GM19455 (cell line): ENCODE data around the gene SMARCA1.

Experiments used
- ATAC-seq: cut with Tn5 transposase; IDR thresholded peaks from one replicate; pipeline ENCODE4 v1.9.1; 2021; ENCODE audit not compliant: unreplicated experiment

The SMARCA1 gene

DNA sequence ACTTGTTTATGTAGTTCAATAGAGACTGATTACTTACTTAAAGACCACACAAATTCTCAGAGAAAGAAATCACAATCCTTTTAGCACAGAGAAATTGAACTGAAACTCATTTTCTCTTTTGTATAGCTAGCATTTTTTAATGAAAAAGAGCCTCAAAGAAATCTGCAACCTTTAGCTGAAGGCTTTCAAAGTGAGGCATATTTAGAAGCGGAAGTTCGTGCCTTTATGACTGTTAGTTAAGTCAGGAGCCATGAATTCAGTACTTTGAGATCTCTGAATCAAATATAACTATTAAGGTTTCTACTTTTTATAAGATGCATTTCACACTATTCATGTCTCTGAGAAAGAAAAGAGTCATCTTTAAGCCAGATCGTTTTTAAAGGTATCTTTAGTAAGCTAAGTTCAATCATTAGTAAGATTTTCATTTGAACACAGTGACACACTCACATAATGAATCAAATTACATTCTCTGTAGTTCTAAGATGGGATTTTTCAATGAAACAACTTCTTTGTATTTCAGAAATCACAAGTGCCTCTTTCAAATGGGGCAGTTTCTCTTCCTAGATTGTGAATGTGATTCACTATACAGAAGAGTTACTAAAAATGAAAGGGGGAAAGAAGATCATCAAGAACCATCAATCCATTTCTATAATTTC is 61.4 kb downstream of the SMARCA1 start:
- ATAC-seq, result no peak

DNA sequence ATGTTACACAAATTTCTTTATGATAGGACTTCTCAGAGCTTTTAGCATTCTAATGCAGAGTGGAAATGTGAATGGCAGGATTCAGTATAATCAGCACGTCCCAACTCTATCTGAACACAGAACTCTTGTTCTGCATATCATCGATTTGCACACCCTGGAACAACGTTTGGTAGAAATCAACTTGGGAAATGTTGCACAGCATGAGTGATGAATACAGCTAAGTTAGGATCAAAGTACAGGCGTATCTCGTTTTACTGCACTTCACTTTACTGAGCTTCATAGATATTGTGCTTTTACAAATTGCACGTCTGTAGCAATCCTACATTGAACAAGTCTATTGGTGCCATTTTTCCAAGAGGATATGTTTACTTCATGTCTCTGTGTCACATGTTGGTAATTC is 70.8 kb downstream of the SMARCA1 start:
- no peak for ATAC-seq

DNA sequence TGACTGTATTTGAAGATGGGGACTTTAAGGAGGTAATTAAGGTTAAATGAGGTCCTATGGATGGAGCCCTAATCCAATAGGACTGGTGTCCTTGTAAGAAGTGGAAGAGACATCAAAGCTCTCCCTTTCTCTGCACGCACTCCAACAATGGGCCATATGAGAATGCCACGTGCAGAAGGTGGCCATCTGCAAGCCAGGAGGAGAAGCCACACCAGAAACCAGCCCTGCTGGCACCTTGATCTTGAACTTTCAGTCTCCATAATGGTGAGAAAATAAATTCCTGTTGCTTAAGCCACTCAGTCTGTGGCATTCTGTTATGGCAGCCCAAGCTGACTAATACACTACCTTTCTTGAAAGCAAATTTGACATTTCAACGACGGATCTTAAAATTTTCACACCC is 73.2 kb downstream of the SMARCA1 start:
- ATAC-seq, result no peak

DNA sequence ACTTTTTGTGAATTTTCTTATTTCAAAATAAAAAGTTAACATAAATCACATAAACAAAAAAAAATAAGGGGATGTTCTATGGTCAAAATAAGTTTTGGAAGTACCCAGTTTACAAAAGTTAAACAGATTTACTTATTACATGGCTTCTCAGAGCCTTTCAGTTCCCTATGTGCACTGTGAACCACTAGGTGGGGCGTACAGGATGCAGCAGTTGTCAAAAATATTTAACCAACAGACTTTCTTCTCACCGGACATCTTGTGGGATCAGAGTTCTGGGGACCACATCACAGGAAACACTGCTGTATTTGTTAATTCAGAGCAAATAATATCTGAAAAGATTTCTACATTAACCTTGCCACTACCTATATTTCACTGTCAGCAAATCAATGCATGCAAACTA is 74.1 kb downstream of the SMARCA1 start:
- ATAC-seq, result no peak

DNA sequence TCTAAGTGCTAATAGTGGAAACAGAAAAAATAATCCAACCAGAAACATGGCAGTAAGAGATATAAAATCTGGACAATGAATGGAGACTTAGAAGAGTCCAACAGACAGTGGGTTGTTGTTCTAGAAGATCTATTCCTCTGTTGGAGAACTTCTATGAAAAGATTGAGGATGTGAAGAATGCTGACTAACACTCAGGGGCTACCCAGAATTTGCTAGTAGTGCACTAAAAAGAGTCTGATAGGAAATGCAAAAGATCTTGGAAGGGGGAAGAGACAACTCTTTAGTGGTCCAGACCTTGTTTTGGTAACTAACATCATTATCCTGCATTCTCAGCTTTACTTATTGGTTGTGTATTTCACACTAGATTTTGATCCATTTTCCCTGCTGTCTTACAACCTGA is 77.9 kb downstream of the SMARCA1 start:
- ATAC-seq, result no peak

DNA sequence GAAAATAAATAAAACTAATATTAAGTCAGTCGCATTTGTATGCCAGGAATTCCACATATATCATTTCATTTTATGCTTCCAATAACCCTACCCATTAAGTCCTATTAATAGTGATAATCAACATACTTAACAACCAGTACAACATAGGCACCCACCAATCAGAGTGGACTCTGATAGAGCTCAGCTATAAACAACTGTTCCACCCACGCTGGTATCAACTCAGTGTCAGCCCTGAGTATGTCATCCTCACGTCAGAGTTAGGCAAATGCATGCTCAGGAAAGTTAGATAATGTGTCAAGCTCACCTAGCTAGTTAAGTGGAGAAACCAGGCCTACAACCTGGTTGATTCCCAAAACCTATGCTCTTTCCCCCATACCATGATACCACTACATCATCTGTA is 89.3 kb downstream of the SMARCA1 start:
- ATAC-seq, result no peak

DNA sequence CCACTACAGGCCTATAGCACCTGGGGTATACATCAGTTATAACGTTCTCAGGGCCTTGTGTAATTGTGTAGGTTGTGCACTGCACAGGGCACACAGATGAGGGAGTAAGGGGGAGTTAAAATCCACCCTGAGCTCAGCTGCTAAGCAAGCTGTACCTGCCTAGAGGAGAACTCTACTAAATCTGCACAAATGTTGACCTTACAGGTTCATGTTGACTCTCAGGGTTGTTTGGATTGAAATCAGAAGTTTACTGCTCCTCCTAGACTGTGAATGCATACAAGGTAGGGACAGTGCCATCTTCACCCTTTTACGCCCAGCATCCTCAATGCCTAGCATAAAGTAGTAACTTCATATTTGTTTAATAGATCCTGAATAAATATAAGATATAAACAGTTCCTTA is 89.8 kb downstream of the SMARCA1 start:
- ATAC-seq, result no peak

DNA sequence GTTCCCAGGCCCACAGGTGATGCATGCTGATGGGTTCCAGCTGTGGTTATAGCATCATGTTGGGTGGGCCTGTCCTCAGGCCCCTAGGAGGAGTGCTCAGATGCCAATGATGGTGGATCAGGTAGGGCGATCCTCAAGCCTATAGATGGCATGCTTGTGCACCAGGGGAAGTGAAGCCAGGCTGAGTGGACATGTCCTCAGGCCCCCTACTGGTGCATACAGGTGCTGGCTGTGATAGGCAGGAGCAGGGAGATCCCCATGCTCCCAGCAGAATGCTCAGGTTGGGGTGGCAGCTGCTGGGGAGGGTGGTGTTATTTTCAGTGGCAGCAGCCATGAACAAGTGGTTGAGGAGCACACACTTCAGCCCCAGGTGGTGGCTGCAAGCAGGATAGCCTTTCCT is 96.0 kb downstream of the SMARCA1 start:
- ATAC-seq, result no peak

DNA sequence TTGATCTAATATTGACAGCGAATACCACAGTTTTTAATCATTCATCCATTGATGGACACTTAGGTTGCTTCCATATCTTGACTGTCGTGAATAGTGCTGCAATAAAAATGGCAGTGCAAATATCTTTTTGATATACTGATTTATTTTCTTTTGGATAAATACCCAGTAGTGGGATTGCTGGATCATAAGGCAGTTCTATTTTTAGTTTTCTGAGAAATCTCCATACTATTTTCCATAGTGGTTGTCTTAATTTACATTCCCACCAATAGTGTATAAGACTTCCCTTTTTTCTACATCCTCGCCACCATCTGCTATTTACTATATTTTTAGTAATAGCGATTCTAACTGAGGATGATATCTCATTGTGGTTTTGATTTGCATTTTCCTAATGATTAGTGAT is 100.1 kb downstream of the SMARCA1 start:
- no peak for ATAC-seq

DNA sequence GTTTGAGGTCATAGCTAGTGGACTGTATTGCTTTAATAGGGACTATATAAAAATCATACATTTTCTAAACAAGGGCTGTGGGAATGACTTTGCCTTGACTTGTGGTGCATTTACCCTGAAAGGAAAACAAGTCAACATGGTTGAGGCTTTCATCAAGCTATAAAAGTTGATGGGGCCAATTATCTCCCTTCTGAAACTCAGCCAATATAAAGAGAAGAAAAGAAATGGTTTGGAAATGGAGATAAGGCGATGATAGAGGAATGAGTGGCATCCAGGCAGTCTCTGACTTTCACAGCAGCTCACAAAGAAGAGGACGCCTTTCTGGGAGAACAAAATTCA is 118.7 kb downstream of the SMARCA1 start:
- no peak for ATAC-seq

DNA sequence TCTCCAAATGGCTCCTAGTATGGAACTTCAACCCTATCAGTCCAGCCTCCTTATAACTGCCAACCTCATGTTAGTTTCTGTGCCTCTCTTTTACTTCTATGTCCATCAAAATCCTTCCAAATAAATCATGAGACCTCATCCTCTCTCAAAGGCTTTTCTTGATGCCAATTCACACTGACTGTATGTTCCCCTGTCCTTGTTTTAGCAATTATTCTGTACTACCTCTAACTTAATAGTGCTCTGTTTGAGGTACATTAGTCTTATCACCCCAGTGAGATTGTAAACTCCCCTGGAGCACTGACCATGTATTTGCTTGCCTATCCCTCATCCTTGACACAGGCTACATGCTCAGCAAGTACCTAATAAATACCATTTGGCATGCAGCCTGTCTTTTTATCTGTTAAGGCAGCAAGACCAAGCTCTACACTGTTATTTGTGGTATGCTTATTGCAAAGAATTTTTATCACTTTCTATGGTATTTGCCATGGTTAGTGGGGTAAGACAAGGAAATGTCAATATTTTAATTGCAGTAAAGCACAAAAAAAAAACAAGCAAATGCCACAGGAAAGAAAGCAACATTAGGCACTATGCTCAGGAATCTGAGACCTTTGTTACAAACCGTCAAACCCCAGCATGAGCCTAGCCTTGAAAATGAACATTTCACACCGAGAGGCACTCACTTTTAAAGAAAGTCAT is 119.2 kb downstream of the SMARCA1 start:
- ATAC-seq, result no peak
